ENCODE results near the gene SLC6A12.
A peak's percentile ranks its signal among the peaks of the same experiment; 100 is the strongest.

The SLC6A12 gene

DNA sequence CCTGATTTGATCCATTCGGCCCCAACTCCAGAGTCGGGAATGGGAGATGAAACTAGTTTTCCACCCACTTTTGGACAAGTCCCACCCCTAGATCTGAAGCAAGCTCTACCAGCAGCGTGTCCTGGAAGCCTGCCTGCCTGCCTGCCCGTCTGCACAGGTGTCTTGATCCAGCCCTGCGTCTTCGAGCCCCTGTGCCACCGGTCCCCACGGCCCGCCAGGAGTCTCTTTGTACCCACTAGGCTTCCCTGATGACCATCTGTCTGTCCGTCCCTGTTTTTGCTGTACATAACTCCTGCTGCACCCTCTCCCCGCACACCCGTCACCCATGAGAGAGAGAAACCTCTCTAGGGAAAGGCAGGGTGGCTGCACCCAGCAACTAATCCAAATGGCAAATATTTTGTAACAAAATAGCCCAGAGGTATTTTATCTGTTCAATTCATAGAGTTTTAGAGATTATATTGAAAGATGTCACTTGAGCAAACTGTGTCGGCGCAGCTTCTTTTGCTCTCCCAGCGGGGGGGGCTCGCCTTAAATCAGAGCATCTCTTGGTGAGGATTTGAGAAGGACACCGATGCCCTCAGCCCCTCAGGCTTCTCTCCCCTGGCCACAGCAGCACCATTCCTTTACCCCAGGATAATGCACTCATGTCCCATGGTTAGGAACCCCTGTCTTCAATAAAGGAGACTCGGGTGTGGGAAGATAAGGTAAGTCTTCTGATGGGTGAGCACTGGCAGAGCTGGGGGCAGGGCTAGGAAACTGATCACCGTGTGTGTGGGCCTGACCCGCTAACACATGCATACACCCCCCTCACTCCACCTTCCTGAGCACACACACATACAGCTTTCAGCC, 35.8 kb downstream of the SLC6A12 start:
- no peak for DNase-seq (ENCODE audit: low spot score)

DNA sequence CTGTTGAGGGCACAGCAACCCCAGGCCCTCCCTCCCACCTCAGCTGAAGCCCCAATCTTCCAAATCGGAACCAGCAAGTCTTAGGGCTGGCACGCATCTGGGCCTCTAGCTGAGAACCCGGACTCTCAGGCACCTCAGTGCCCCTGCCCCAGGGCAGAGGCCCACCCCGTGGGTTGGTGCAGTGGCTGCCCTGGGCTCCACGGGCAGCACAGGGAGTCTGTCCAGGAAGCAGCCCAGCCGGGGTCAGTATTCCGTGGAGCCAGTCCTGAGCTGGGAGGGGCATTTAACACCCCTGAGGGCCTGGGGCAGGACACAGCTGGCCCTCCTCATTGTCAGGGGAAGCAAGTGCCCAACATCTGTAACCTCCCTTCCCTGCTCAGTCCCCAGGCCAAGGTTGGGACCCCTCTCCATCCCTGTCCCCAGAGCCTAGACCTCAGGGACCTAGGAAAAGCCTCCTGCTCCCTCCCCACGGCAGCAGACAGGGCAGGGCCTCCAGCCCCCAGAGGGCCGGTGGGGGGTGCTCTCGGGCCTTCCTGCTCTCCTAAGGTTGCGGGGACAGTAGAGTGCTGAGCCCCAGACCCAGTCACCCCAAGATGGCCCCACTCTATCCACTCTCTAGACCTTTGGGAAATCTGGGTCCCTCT, 36.5 kb downstream of the SLC6A12 start:
- DNase-seq (ENCODE audit: low spot score): no peak

DNA sequence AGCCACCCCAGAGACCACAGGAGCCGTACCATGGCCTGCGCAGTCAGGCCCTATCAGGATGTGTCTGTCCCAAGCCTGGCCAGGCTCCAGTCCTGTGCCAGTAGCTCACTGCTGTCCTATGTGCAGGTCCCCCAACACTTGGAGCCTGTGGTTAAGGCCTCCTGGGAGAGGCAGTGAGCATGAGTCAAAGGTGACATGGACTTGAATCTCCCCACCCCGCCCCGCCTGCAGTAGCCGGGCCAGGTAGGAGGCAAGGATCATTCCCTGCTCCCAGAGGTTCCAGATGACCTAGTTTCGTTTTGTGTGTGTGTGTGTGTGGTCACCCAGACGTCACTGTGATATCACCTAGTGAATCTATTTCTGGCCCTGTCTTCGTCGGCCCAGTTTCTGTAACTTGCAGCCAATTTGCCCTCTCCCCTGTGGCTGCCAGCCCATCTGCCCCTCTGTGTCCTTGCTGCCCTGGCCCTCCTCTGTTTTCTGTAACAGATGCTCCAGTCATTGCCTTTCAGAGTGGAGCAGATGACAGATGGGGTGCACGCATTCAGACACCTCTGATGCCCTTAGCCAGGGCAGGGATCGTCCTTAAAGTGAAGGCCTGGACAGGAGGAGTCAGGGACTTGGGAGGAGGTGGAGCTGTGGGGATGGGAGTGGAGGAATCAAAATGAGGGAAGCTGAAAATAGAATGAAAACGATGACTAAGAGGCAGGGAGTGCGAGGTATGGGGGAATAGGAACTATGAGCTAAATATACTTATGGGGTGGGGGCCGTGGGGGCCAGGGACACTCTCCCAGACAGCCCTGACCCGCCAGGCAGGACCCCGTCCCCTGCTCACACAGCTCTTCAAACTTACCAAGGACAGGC, 37.4 kb downstream of the SLC6A12 start:
- peak; percentile 87 for DNase-seq (ENCODE audit: low spot score)

DNA sequence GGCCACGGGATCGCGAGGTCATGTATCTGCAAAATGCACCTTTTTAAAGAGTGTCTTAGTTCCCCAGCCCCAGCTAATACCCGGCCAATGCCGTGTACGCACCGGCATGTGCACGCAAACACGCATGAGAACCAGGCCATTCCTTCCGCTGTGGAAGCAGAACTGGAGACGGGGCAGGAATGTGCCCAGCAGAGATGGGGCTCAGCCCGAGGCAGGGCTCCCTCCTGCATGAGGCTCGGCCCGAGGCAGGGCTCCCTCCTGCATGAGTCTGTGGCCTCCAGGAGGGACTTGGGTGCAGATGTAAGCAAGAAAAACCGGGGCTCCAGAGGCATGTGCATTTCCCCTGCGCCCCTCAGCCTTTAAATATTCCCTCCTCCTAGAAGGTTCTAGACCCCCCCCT, 38.2 kb downstream of the SLC6A12 start:
- DNase-seq (ENCODE audit: low spot score): no peak

DNA sequence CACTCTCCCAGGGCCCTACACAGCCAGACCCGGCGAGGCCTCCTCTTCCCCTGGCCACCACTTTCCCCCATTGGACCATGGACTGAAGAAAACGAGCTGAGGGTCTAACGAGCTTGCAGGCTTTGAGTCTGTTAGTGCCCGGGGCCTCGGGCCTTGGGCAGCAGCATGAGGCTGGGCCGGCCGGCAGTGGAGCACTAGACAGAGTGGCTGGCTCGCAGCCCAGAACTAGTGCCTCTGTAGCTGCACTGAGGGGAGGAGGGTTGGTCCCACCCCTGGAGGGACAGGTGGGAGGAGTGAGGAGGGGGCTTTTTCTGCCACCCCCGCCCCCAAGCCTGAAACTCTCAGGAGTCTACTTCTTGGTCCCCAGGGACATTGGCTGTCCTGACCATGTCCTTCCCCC, 38.7 kb downstream of the SLC6A12 start:
- peak; percentile 63 for DNase-seq (ENCODE audit: low spot score)

DNA sequence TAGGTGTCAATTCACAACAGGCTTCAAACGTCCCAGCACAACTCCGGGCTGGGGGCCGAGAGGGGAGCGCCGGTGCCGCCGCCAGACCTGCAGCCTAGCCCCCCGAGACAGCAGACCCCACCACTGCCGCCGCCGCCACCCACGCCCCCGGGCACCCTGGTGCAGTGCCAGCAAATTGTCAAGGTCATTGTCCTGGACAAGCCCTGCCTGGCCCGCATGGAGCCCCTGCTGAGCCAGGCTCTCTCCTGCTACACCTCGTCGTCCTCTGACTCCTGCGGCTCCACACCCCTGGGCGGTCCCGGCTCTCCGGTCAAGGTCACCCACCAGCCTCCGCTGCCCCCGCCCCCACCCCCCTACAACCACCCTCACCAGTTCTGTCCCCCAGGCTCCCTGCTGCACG, 39.4 kb downstream of the SLC6A12 start:
- no peak for DNase-seq (ENCODE audit: low spot score)

DNA sequence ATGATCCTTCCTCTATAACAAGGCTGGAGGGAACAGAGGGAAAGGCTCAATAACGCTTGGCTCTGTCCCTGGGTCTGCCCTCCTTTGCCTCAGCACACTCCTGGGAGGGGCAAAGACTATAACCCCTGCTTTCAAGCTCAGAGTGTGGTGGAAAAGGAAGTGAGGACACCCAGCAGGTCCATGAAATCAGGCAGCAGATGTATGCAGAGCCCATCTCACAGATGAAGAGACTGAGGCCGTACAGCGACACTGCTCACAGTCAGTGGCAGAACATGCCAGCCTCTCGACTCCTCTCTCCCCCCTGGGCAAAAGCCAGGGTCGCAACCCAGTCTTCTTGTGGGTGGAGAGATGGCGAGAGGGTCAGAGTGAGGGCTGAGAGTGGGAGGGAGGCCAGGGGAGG, 39.8 kb downstream of the SLC6A12 start:
- no peak for DNase-seq (ENCODE audit: low spot score)

DNA sequence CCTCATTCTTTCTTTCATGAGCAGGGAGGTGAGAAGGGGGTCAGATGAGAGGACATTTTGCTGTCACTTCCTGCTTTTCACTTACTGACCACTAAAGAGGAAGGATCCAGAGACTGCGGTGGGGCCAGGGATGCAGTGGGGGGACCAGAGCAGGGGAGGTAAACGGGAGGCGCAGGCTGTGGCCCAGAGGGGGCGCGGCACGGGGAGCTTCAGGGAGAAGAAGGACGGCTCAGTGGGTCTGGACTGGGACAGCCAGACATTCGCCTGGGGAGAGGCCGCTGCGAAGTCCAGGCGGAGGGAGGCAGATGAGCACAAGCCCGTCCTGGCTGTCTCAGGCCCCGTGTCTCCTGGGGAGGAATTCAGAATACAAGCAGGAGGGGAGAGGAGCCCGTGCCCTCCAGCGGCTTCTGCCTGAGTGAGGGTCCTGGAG, 41.2 kb downstream of the SLC6A12 start:
- DNase-seq (ENCODE audit: low spot score): no peak

DNA sequence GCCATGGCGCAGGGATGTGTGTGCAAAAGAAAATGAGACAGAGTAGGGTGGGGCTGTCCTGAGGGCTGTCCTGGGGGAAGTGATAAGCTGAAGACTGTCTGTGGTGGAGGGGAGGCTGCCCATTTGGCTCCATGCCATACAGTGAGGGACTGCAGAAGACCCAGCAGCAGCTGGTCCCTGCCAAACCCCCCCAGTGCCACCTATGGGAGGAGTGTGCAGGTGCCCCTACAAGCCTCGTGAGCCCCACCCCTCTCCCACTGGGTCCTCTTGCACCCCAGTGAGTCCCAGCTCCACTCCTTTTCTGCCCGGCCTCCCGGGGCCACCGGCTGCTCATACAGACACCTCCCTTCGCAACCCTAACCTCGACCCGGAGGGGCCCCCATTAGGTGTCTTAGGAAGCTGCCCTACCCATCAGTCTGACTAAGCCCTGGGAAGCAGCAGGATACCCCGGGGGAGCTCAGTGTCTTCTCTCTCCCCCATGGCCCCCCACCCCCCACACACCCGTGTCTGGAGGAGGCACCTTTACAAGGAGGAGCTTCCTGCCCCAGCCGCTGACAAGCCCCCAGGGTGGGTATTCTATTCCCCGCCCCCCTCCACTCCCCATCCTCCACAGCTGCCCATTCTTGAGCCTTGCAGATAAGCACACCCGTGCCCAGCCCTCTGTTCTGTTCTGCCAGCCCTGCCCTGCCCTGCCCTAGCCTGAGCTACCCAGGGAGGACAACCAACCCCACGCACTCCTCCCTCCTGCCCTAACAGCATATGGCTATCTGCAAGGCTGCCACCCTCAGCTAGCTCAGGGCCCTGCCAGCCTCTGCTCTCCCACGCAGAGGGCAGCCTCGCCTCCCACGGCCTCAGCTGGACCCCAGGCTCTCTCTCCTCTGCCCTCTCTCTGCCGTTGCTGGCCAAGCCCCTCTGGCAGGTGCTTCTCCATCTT, 41.9 kb downstream of the SLC6A12 start:
- DNase-seq (ENCODE audit: low spot score): no peak

DNA sequence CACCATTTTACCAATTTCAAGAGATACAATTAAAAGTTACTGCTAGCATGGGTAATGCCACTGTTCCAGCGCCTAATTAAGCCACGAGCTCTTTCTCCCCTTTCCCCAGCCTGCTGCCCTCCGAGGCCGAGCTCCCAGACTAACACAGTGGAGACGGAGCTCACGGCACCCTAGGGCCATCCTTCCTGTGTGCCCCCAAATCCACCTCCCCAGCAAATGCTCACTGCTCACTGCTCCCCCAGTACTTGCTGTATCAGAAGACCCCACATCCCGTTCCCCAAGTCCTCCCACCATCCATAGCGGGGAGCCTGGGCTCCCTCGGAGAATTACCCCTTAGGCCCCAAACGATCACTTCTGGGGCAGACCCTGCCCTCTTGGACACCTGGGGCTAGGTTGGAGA, 42.7 kb downstream of the SLC6A12 start:
- no peak for DNase-seq (ENCODE audit: low spot score)

DNA sequence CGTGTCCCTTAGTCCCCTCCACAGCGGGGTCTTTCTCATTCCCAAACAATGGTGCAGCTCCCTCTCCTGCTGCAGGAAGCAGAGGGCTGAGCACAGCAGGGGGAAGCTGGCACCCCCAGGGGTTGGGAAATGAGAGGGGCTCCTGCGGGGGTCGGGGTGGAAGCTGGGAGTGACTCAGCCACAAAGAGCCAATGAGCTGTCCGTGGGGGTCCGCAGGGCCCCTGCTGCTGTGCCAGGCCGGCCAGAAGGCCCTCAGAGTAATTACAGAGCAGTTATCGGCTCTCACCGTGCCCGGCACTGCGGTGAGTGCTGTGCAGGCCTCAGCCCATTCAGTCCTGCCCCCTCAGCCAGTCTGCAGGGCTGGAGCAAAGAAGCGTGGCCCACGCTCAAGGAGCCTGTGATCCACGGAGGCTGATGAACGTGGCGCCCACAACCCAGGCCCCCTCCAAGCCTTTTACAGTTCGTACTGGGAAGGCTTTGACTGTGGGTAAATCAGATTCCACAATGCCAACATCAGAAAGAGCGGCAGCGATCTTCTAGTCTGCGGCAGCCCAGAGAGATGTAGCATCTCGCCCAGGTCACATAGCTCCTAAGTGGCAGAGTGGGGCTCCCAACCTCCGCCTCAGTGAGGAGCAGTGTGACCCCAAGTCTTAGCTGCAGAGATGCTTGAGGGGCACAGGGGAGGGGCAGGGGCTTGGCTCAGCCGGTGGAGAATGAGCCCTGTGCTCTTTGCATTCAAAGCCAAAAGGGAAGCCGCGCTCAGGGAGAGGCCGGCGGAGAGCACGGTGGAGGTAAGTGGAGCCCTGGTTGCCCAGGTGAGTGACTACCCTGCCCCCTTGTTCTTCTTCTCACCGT, 43.4 kb downstream of the SLC6A12 start:
- DNase-seq (ENCODE audit: low spot score): no peak

DNA sequence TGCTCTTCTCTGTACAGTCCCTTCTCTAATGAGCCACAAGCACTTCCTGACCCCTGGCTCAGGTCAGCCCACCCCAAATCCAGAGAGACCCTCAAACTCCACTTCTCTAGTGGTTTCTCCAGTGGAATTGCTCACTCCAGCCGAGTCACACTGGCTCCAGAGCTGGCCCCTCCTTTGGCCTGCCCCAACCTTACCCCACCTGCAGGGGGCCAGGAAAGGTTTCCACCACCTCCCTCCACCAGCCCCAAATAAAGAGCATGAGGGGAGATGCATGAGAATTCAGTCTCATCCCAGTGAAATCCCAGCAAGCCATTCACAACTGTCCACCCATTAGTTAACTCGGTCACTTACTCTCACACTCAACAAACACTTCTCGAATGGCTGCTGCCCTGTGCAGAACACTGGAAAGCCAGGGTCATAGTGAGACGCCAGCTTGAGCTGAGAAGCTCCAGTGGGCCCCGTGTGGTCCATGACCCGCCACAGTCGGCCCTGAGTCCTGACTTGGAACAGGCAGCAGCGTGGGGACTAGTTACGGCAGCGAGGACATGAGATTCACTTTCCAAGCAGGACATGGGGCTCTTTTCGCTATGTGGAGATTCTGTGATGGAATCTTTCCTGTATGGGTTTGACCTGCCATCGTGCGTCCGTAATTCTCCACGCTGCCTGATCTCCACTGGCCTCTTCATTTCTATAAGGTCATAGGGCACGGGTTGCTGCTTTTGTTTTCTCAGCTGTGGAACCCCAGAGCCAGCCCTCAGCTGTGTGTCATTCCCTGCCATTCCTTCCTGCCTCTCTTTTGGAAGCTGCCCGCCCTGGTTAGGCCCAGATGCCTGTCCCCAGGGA, 44.2 kb downstream of the SLC6A12 start:
- no peak for DNase-seq (ENCODE audit: low spot score)

DNA sequence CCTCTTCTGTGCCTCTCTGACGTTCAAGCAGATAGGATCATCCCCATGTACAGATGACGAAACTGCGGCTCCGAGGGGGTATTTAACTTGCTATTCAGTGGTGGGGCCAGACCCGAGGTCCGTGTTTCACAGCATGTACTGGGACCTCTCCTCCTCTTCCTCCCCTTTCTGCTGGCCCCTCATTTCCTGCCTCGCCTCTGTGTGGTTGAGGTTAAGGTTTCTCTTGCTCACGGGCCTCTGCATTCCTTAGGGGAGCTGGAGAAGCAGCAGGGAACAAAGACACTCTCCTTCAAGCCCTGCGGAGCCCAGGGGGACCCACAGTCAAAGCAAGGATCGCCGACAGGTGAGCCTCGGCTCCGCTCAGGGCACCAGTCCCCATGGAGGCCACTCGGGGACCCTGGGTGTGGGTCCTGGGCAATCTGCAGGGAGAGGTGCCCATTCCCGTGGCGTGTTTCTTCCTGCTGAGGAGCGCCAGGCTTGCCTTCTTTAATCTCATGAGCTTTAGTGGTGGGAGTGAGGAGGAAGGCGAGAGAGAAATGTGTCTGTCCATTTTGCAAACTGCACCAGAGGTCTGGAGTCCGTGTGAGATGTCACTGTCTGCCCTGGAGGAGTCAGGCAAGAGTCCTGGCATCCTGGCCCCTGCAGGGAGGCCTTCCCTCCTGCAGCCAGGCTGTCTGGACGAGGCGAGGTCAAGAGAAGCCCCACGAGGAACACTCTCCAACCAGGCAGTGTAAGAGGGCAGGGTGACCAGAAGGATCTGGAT, 45.0 kb downstream of the SLC6A12 start:
- DNase-seq (ENCODE audit: low spot score): no peak

DNA sequence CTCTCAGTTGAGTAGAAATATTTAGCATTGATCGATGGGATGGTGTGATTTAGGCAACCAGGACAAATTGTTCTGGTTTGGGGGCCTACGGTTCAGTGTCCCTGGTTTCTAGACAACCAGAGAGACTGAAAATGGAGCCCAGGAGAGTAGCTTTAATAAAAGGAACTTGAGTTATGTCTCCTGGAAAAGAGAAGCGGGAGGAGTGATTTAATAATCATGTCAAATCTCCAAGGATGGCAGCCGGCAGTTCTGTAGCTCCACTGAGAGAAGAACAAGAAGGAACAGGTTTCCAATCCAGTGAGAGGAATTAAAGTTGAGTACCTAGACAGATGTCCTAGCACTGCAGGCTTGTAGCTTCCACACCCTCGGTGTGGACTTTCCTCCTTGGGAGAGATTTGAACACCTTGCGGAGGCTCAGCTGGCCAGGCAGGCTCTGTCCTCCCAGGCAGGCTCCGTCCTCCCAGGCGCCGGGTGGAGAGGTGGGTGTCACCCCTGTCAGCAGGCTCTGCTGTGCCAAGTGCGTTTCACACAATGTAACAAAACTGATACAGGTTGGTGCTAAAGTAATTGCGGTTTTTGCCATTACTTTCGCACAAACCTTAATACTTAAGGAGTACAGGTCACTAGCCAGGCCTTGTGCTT, 45.9 kb downstream of the SLC6A12 start:
- DNase-seq (ENCODE audit: low spot score): no peak

DNA sequence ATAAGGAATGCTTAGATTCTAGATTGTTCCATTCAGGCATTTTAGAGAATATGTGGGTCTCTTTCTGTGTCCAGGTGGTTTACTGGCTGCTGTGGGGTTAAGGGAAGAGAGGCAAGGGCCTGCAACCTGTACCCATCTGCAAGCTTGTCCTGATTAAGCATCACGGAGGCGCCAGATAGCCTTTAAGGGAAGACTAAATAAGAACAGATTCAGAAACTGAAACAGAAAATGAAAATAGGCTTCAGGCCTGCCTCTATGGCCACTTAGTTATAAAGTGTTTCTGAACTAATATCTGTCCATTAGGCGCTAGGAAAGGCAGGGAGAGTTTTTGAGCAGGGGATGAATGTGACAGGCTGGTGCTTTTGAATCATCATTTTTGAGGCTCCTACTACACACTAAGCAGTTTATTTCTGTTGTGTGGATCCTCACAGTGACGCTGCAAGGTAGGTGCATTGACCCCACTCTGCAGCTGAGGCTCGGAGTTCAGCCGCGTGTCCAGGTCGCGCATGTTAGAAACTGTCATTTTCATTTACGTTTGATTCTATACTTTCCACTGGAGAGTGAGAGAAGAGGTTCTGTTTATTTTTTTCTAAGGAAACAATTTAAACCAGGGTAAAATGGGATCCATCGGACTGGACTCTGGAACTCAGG, 47.4 kb downstream of the SLC6A12 start:
- DNase-seq (ENCODE audit: low spot score): no peak

DNA sequence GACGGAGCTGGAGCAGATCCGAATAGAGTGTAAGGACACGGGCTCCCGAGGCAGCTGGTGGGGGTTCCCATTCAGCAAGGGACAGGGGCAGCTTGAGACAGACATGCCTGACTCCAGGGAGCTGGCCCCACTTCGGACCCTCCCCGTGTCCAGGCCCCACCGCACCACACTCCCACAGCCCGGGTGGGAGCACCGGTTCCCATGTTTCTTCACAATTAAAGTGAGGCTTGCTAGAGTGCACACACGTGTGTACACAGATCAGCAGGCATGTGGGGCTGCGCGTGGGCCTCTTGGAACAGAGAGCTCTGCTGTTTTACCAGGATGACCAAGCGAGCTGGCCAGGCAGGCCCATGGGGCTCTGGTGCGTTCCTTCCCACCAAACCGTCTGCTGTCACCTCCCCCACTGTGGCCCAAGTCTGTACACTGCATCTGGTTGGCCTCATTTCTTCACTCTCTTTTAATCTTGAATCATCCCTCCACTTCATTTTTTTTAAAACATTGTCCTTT, 48.0 kb downstream of the SLC6A12 start:
- DNase-seq (ENCODE audit: low spot score): no peak

DNA sequence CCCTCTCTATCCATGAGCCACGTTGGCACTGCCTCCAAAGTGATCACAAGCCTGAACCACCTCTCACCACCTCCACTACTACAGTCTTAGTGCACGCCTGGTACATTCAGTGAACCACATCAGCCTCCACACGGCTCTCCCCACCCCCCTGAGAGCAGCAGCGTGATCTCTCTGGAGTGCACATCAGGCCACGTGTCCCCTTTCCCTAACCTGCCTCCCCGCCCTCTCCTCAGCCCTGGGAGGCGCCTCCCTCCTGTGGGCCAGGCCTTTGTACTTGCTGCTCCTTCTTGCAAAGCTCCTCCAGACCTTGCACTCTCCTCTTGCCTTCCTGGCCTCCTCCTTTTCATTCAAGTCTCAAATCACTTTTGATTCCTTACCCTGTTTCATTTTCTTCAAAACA, 49.8 kb downstream of the SLC6A12 start:
- DNase-seq (ENCODE audit: low spot score): no peak

Measured in AG08396 (cell line).